Suprapubic skin (tissue), 4 donors: ENCODE measurements around the gene OSM. TPM values are rescaled to one million over a fixed set of nuclear protein-coding genes. Genes with fewer than 3 reads are reported as not detected.

ENCODE experiments used
- DNase-seq, 2 donors: peaks; one replicate each; pipeline ENCODE4 v3.0.0-alpha.2; 2019; ENCODE audit warnings: low spot score in 2 of 2
- H3K27ac ChIP-seq: fragments of 200-600 bp; sonication (generic); one replicate; pipeline ENCODE4 v1.5.1; 2019
- H3K27me3 ChIP-seq: fragments of 200-600 bp; sonication (generic); one replicate; pipeline ENCODE4 v1.5.1; 2019
- H3K36me3 ChIP-seq: fragments of 200-600 bp; sonication (generic); one replicate; pipeline ENCODE4 v1.5.1; 2019
- H3K4me1 ChIP-seq: fragments of 200-600 bp; sonication (generic); one replicate; pipeline ENCODE4 v1.5.1; 2019
- H3K4me3 ChIP-seq: fragments of 200-600 bp; sonication (generic); one replicate; pipeline ENCODE4 v1.5.1; 2019; ENCODE audit warnings: mild to moderate bottlenecking
- H3K9me3 ChIP-seq: fragments of 200-600 bp; sonication (generic); one replicate; pipeline ENCODE4 v1.5.1; 2019
- CTCF ChIP-seq, 2 donors: fragments of 200-600 bp in 1 of 2; fragments of 450-650 bp in 1 of 2; sonication (generic) in 1 of 2; IDR thresholded peaks; one replicate each; pipeline ENCODE4 v1.5.1; 2016 to 2019; ENCODE audit warnings: antibody characterized with exemption in 2 of 2, mild to moderate bottlenecking in 1 of 2, moderate library complexity in 1 of 2
- EP300 ChIP-seq: sonication (generic); formaldehyde crosslinking; IDR thresholded peaks from one replicate; pipeline ENCODE4 v1.6.1; 2017; ENCODE audit warnings: antibody characterized with exemption
- POLR2A ChIP-seq, 2 donors: fragments of 450-650 bp; IDR thresholded peaks; one replicate each; pipeline ENCODE4 v1.6.1; 2017; ENCODE audit warnings: antibody characterized with exemption in 2 of 2, mild to moderate bottlenecking in 2 of 2, moderate library complexity in 2 of 2
- POLR2AphosphoS5 ChIP-seq, 3 donors: sonication (generic); formaldehyde crosslinking; IDR thresholded peaks; one replicate each; pipeline ENCODE4 v1.6.1; 2017; ENCODE audit warnings: antibody characterized with exemption in 3 of 3
- WGBS: methylation state at CpG from one replicate; pipeline ENCODE4 v1.1.5; 2018; 5-methylcytosine and 5-hydroxymethylcytosine counted together
- total RNA-seq, 4 donors: library from RNA; depleted of rRNA; stranded (reverse); fragments of >200 nt; gene quantifications; one replicate each; pipeline ENCODE4 v1.1.0, GENCODE V29; 2016

The OSM gene
- total RNA-seq, 4 donors from 2014 or later: 0.34 TPM; not detected in 3

- no peaks in the 10 kb centered on the region for H3K9me3 ChIP-seq
- H3K27me3 ChIP-seq: no peaks in the 10 kb centered on the region
- TF ChIP-seq CTCF (IDR thresholded peaks at IDR 0.05): no peak
- no peak for TF ChIP-seq POLR2A (IDR thresholded peaks at IDR 0.05)
- no peak for TF ChIP-seq POLR2AphosphoS5 (IDR thresholded peaks at IDR 0.05)
- no peak for TF ChIP-seq EP300
- no peak overlapping the region for H3K4me3 ChIP-seq
- no peaks in the 10 kb centered on the region for H3K36me3 ChIP-seq
- 80% methylated on average over 6 of the region's 8 CpGs for WGBS
- peaks cover 45% of the 10 kb centered on the region for H3K4me1 ChIP-seq
- no peak overlapping the region for H3K27ac ChIP-seq
- no peak for DNase-seq
Observed at GRCh38 chr22:30276039-30276438, 9.4 kb upstream of the OSM start.

- WGBS: 73% methylated on average over 3 of the region's 8 CpGs
Observed at GRCh38 chr22:30275625-30276024, 9.0 kb upstream of the OSM start.

GRCh38 chr22:30274437-30274812 is 7.8 kb upstream of the OSM start:
- no peak overlapping the region for H3K27ac ChIP-seq
- H3K9me3 ChIP-seq: no peaks in the 10 kb centered on the region
- H3K36me3 ChIP-seq: no peaks in the 10 kb centered on the region
- TF ChIP-seq CTCF (IDR thresholded peaks at IDR 0.05) (no peak), POLR2AphosphoS5 (IDR thresholded peaks at IDR 0.05) (no peak), POLR2A (IDR thresholded peaks at IDR 0.05) (no peak), EP300 (no peak)
- peaks cover 41% of the 10 kb centered on the region for H3K4me1 ChIP-seq
- no peak overlapping the region for H3K4me3 ChIP-seq
- H3K27me3 ChIP-seq: no peaks in the 10 kb centered on the region
- WGBS: 65% methylated on average over 9 of the region's 9 CpGs
- no peak for DNase-seq

More at GRCh38 chr22:30275625-30276024, 9.0 kb upstream of the OSM start:
- Histone ChIP-seq H3K27me3 (no peaks in the 10 kb centered on the region), H3K4me3 (no peak overlapping the region), H3K4me1 (peaks cover 45% of the 10 kb centered on the region), H3K36me3 (no peaks in the 10 kb centered on the region), H3K27ac (no peak overlapping the region), H3K9me3 (no peaks in the 10 kb centered on the region)
- TF ChIP-seq POLR2AphosphoS5 (IDR thresholded peaks at IDR 0.05) (no peak), CTCF (IDR thresholded peaks at IDR 0.05) (no peak), EP300 (no peak), POLR2A (IDR thresholded peaks at IDR 0.05) (no peak)
- no peak for DNase-seq

- H3K27me3 ChIP-seq: no peaks in the 10 kb centered on the region
- no peaks in the 10 kb centered on the region for H3K9me3 ChIP-seq
- DNase-seq: no peak
- peaks cover 36% of the 10 kb centered on the region for H3K4me1 ChIP-seq
- TF ChIP-seq CTCF (IDR thresholded peaks at IDR 0.05) (no peak), POLR2A (IDR thresholded peaks at IDR 0.05) (no peak), POLR2AphosphoS5 (IDR thresholded peaks at IDR 0.05) (no peak), EP300 (no peak)
- H3K27ac ChIP-seq: no peak overlapping the region
- no peaks in the 10 kb centered on the region for H3K36me3 ChIP-seq
- no peak overlapping the region for H3K4me3 ChIP-seq
- 42% methylated on average over 10 of the region's 10 CpGs for WGBS
Observed at GRCh38 chr22:30273711-30274436, 7.2 kb upstream of the OSM start.

GRCh38 chr22:30272781-30273601 is 6.3 kb upstream of the OSM start:
- no peaks in the 10 kb centered on the region for H3K9me3 ChIP-seq
- H3K27me3 ChIP-seq: no peaks in the 10 kb centered on the region
- no peak for DNase-seq
- H3K4me1 ChIP-seq: peaks cover 27% of the 10 kb centered on the region
- H3K4me3 ChIP-seq: no peak overlapping the region
- H3K27ac ChIP-seq: no peak overlapping the region
- no peak for TF ChIP-seq EP300
- TF ChIP-seq POLR2A (IDR thresholded peaks at IDR 0.05): no peak
- no peak for TF ChIP-seq CTCF (IDR thresholded peaks at IDR 0.05)
- no peak for TF ChIP-seq POLR2AphosphoS5 (IDR thresholded peaks at IDR 0.05)
- no peaks in the 10 kb centered on the region for H3K36me3 ChIP-seq
- WGBS: 83% methylated on average over 13 of the region's 16 CpGs
